Astrocyte (in vitro differentiated cells and primary cell): ENCODE measurements around the gene HOXB2. TPM values are rescaled to one million over a fixed set of nuclear protein-coding genes. Genes with fewer than 3 reads are reported as not detected.

Experiments used
- DNase-seq: peaks from one replicate; pipeline ENCODE4 v3.0.0-alpha.2; 2010; ENCODE audit warnings: low read depth
- FAIRE-seq: peaks from 2 replicates; lab custom pipeline; 2011; peaks lifted over from hg19 to GRCh38; lab: Jason Lieb, UNC
- H2AFZ ChIP-seq: 2 replicates; pipeline ENCODE4 v1.6.0; 2012; ENCODE audit warnings: low read depth, low read length, inconsistent platforms
- H3K27ac ChIP-seq: 2 replicates; pipeline ENCODE4 v1.5.1; 2011; ENCODE audit warnings: low read depth, low read length, inconsistent platforms
- H3K27me3 ChIP-seq: 2 replicates; pipeline ENCODE4 v1.6.0; 2011; ENCODE audit warnings: low read length, inconsistent platforms; ENCODE audit not compliant: insufficient read depth
- H3K36me3 ChIP-seq: 2 replicates; pipeline ENCODE4 v1.5.1; 2011; ENCODE audit warnings: low read length, inconsistent platforms; ENCODE audit not compliant: insufficient read depth
- H3K4me1 ChIP-seq: 2 replicates; pipeline ENCODE4 v1.5.1; 2011; ENCODE audit warnings: low read length, inconsistent platforms; ENCODE audit not compliant: insufficient read depth
- H3K4me2 ChIP-seq: 2 replicates; pipeline ENCODE4 v1.6.0; 2012; ENCODE audit warnings: low read length, inconsistent platforms
- H3K4me3 ChIP-seq: 2 replicates; pipeline ENCODE4 v1.5.1; 2011; ENCODE audit warnings: low read depth, mild to moderate bottlenecking, low read length, inconsistent platforms; ENCODE audit not compliant: insufficient read depth
- H3K79me2 ChIP-seq: 2 replicates; pipeline ENCODE4 v1.6.0; 2012; ENCODE audit warnings: mild to moderate bottlenecking, low read length, inconsistent platforms; ENCODE audit not compliant: insufficient read depth
- H3K9ac ChIP-seq: 2 replicates; pipeline ENCODE4 v1.6.0; 2012; ENCODE audit warnings: mild to moderate bottlenecking, low read length, inconsistent platforms
- H3K9me3 ChIP-seq: 2 replicates; pipeline ENCODE4 v1.5.1; 2012; ENCODE audit warnings: low read depth, mild to moderate bottlenecking, low read length, inconsistent platforms; ENCODE audit not compliant: insufficient read depth
- H4K20me1 ChIP-seq: 2 replicates; pipeline ENCODE4 v1.6.0; 2012; ENCODE audit warnings: low read length, inconsistent platforms; ENCODE audit not compliant: insufficient read depth
- H3K27ac Mint-ChIP-seq: one replicate; pipeline ENCODE4 v1.8.0; 2021; ENCODE audit warnings: mild to moderate bottlenecking, mixed read lengths; ENCODE audit not compliant: unreplicated experiment
- H3K27me3 Mint-ChIP-seq: one replicate; pipeline ENCODE4 v1.8.0; 2021; ENCODE audit warnings: low read depth, mixed read lengths; ENCODE audit not compliant: unreplicated experiment
- H3K36me3 Mint-ChIP-seq: one replicate; pipeline ENCODE4 v1.8.0; 2021; ENCODE audit warnings: low read depth, mixed read lengths; ENCODE audit not compliant: unreplicated experiment
- H3K4me1 Mint-ChIP-seq: one replicate; pipeline ENCODE4 v1.8.0; 2021; ENCODE audit warnings: low read depth, mixed read lengths; ENCODE audit not compliant: unreplicated experiment
- H3K4me3 Mint-ChIP-seq: one replicate; pipeline ENCODE4 v1.8.0; 2021; ENCODE audit warnings: mild to moderate bottlenecking, moderate library complexity, mixed read lengths; ENCODE audit not compliant: unreplicated experiment
- H3K9me3 Mint-ChIP-seq: one replicate; pipeline ENCODE4 v1.8.0; 2021; ENCODE audit warnings: mild to moderate bottlenecking, mixed read lengths; ENCODE audit not compliant: unreplicated experiment
- EZH2 ChIP-seq: IDR thresholded peaks from 2 replicates; pipeline ENCODE4 v1.6.1; 2012; ENCODE audit warnings: mild to moderate bottlenecking, low read length, inconsistent platforms; ENCODE audit not compliant: insufficient read depth
- total RNA-seq: library from RNA; stranded (reverse); gene quantifications from 2 replicates; pipeline ENCODE4 v1.2.1, GENCODE V29; 2021
- TF ChIP-seq, protein P1 (sequence below): IDR thresholded peaks from 2 replicates; pipeline ENCODE4 v1.5.1; 2011; ENCODE audit warnings: low read depth, mild to moderate bottlenecking, inconsistent platforms, low read length, moderate library complexity; ENCODE audit not compliant: insufficient read depth

The HOXB2 gene
- total RNA-seq, 1 donor from 2014 or later = 0.41 TPM

- Histone ChIP-seq H3K79me2 (peaks cover 25% of the 10 kb centered on the region), H3K27ac (no peak overlapping the region), H3K4me1 (peaks cover 14% of the 10 kb centered on the region), H3K9me3 (no peaks in the 10 kb centered on the region), H3K4me2 (no peak overlapping the region), H3K4me3 (no peak overlapping the region), H3K27me3 (peaks cover 71% of the 10 kb centered on the region), H3K36me3 (no peaks in the 10 kb centered on the region), H4K20me1 (no peaks in the 10 kb centered on the region), H2AFZ (no peak overlapping the region), H3K9ac (no peak overlapping the region)
- Mint-ChIP-seq H3K27ac (no peak overlapping the region), H3K36me3 (no peaks in the 10 kb centered on the region), H3K9me3 (peaks cover 22% of the 10 kb centered on the region), H3K4me1 (peaks cover 3% of the 10 kb centered on the region), H3K4me3 (no peak overlapping the region), H3K27me3 (peaks cover 95% of the 10 kb centered on the region)
- no peak for TF ChIP-seq EZH2
- TF ChIP-seq, protein P1, sequence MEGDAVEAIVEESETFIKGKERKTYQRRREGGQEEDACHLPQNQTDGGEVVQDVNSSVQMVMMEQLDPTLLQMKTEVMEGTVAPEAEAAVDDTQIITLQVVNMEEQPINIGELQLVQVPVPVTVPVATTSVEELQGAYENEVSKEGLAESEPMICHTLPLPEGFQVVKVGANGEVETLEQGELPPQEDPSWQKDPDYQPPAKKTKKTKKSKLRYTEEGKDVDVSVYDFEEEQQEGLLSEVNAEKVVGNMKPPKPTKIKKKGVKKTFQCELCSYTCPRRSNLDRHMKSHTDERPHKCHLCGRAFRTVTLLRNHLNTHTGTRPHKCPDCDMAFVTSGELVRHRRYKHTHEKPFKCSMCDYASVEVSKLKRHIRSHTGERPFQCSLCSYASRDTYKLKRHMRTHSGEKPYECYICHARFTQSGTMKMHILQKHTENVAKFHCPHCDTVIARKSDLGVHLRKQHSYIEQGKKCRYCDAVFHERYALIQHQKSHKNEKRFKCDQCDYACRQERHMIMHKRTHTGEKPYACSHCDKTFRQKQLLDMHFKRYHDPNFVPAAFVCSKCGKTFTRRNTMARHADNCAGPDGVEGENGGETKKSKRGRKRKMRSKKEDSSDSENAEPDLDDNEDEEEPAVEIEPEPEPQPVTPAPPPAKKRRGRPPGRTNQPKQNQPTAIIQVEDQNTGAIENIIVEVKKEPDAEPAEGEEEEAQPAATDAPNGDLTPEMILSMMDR = no peak
- FAIRE-seq (no peak), DNase-seq (no peak)
Measured at GRCh38 chr17:48588528-48588927, 43.6 kb upstream of the HOXB2 start.

- Histone ChIP-seq H3K4me2 (no peak overlapping the region), H4K20me1 (no peaks in the 10 kb centered on the region), H3K27me3 (peaks cover 74% of the 10 kb centered on the region), H2AFZ (no peak overlapping the region), H3K79me2 (peaks cover 27% of the 10 kb centered on the region), H3K9me3 (no peaks in the 10 kb centered on the region), H3K9ac (no peak overlapping the region), H3K4me1 (peaks cover 14% of the 10 kb centered on the region), H3K4me3 (no peak overlapping the region), H3K36me3 (no peaks in the 10 kb centered on the region), H3K27ac (no peak overlapping the region)
- Mint-ChIP-seq H3K9me3 (peaks cover 22% of the 10 kb centered on the region), H3K36me3 (no peaks in the 10 kb centered on the region), H3K27ac (no peak overlapping the region), H3K27me3 (peaks cover 95% of the 10 kb centered on the region), H3K4me3 (no peak overlapping the region), H3K4me1 (peaks cover 3% of the 10 kb centered on the region)
- TF ChIP-seq, protein P1 = no peak
- peak; percentile 60 for TF ChIP-seq EZH2
- FAIRE-seq (no peak), DNase-seq (no peak)
Measured at GRCh38 chr17:48588074-48588415, 43.1 kb upstream of the HOXB2 start.

DNA sequence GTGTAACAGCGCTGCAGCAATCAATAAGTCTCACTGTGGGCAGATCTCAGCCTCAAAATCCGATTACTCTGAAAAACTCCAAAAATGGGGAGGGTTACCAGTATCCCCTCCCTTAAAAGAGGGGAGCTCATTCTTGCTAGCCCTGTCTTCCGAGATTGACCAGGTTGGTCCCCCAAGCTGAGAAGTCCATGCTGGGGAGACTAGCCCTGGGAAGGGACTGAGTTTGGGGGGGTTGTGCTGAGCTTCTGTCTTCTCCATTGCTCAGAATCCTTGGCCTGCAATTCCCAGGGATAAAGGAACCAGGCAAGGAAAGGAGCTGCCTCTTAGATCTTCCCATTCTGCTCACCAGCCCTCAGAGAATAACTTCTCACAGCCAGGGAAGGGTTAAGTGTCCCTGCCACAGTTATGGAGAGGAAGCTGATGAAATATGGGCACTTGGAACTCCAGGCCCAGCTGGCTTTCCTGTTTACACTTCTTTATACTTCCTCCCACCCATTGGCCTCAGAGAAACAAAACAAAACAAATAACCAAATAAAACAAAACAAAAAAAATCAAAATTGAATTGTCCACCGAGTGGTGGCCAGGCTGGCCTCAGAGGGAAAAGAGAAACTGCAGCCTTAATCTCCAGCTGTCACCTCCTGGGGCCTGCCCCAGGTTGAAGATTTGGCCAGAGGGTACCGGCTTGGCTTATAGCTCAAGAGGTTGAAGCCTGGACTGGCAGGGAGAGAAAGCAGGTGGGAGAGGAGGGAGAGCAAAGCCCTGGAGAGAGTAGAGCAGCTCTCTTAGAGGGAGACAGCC, 42.6 kb upstream of the HOXB2 start:
- Histone ChIP-seq H3K79me2 (peaks cover 25% of the 10 kb centered on the region), H3K4me1 (peaks cover 14% of the 10 kb centered on the region), H3K4me2 (no peak overlapping the region), H2AFZ (no peak overlapping the region), H3K9me3 (no peaks in the 10 kb centered on the region), H3K4me3 (no peak overlapping the region), H3K27ac (no peak overlapping the region), H3K36me3 (no peaks in the 10 kb centered on the region), H4K20me1 (no peaks in the 10 kb centered on the region), H3K9ac (no peak overlapping the region), H3K27me3 (peaks cover 74% of the 10 kb centered on the region)
- TF ChIP-seq EZH2 = no peak
- TF ChIP-seq, protein P1 = no peak
- H3K27me3 Mint-ChIP-seq = peaks cover 95% of the 10 kb centered on the region
- peaks cover 3% of the 10 kb centered on the region for H3K4me1 Mint-ChIP-seq
- no peak overlapping the region for H3K4me3 Mint-ChIP-seq
- DNase-seq (no peak), FAIRE-seq (no peak)
- no peaks in the 10 kb centered on the region for H3K36me3 Mint-ChIP-seq
- H3K9me3 Mint-ChIP-seq = peaks cover 23% of the 10 kb centered on the region
- no peak overlapping the region for H3K27ac Mint-ChIP-seq
